Dermis blood vessel endothelial cell (primary cell): ENCODE data around the gene HTRA3. TPM values are rescaled to one million over a fixed set of nuclear protein-coding genes. Genes with fewer than 3 reads are reported as not detected.

Source experiments
- DNase-seq: peaks from one replicate; pipeline ENCODE4 v3.0.0; 2010
- total RNA-seq: library from RNA; depleted of rRNA; stranded (reverse); fragments of >200 nt; gene quantifications from 2 replicates; pipeline ENCODE4 v1.2.3, GENCODE V29; 2014

HTRA3 gene
- 3.0 and 3.6 TPM in 2 replicates for total RNA-seq

- peak; percentile 64 for DNase-seq
Measured at GRCh38 chr4:8269535-8270417, at the start of gene HTRA3. Gene HTRA3, plus strand, starts transcription at chr4:8269754. Its CDS starts 215 bp downstream, at chr4:8269969.

- DNase-seq = no peak
Measured at GRCh38 chr4:8220661-8221450, 48.7 kb upstream of the HTRA3 start.

- DNase-seq = peak; percentile 35
Measured at GRCh38 chr4:8221476-8221875, 48.1 kb upstream of the HTRA3 start.

GRCh38 chr4:8221985-8222384, 47.6 kb upstream of the HTRA3 start:
- DNase-seq = no peak

GRCh38 chr4:8222609-8223388, 46.8 kb upstream of the HTRA3 start:
- DNase-seq = no peak

GRCh38 chr4:8224267-8224974, 45.1 kb upstream of the HTRA3 start:
- DNase-seq = no peak

GRCh38 chr4:8224975-8225625, 44.5 kb upstream of the HTRA3 start:
- DNase-seq = no peak

- no peak for DNase-seq
Measured at GRCh38 chr4:8225706-8226443, 43.7 kb upstream of the HTRA3 start.

- no peak for DNase-seq
Measured at GRCh38 chr4:8227201-8227770, 42.3 kb upstream of the HTRA3 start.

- no peak for DNase-seq
Measured at GRCh38 chr4:8227771-8228318, 41.7 kb upstream of the HTRA3 start.

GRCh38 chr4:8228319-8229250, 41.0 kb upstream of the HTRA3 start:
- DNase-seq = peak; percentile 96

- no peak for DNase-seq
Measured at GRCh38 chr4:8229331-8229975, 40.1 kb upstream of the HTRA3 start.

- DNase-seq = no peak
Measured at GRCh38 chr4:8230033-8230432, 39.5 kb upstream of the HTRA3 start.

GRCh38 chr4:8230891-8231290, 38.7 kb upstream of the HTRA3 start:
- no peak for DNase-seq

- DNase-seq = no peak
Measured at GRCh38 chr4:8231551-8232049, 38.0 kb upstream of the HTRA3 start.

- DNase-seq = no peak
Measured at GRCh38 chr4:8232748-8233147, 36.8 kb upstream of the HTRA3 start.

- no peak for DNase-seq
Measured at GRCh38 chr4:8233672-8234484, 35.7 kb upstream of the HTRA3 start.
